HG03575 (cell line): ENCODE measurements around the gene PPT2.

Experiments used
- ATAC-seq: cut with Tn5 transposase; IDR thresholded peaks from one replicate; pipeline ENCODE4 v1.9.1; 2021; ENCODE audit not compliant: unreplicated experiment, insufficient number of reproducible peaks, low FRiP score; ENCODE audit errors: extremely low read depth

PPT2 gene, protein sequence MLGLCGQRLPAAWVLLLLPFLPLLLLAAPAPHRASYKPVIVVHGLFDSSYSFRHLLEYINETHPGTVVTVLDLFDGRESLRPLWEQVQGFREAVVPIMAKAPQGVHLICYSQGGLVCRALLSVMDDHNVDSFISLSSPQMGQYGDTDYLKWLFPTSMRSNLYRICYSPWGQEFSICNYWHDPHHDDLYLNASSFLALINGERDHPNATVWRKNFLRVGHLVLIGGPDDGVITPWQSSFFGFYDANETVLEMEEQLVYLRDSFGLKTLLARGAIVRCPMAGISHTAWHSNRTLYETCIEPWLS

GRCh38 chr6:32153564-32154513, at the start of gene PPT2:
TSS of gene PPT2 (plus strand) at chr6:32154141. CDS start at chr6:32154595, 454 bp downstream.
- ATAC-seq, result no peak

- no peak for ATAC-seq
These were observed 48.5 kb upstream of the PPT2 start for GRCh38 chr6:32105433-32105832.

DNA sequence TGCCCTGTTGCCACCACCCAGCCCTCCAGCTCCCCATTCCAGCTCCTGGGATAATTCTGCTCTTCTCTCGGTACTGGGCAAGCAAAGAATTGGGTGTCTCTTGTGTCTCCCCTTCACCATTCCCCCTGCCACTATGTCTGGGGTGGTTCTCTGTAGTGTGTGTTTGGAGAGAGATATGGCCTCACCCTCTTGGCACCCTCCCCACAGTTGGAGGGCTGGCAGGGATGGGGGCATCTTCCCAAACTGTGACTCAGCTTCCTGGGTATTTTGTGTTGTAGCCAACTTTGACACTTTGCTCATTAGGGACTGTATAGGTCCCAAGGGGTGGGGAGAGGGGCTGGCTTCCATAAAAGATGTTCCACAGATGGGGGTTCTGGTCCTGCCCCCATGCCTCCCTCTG, 46.5 kb upstream of the PPT2 start:
- no peak for ATAC-seq

GRCh38 chr6:32108094-32108627, 45.8 kb upstream of the PPT2 start:
- no peak for ATAC-seq

DNA sequence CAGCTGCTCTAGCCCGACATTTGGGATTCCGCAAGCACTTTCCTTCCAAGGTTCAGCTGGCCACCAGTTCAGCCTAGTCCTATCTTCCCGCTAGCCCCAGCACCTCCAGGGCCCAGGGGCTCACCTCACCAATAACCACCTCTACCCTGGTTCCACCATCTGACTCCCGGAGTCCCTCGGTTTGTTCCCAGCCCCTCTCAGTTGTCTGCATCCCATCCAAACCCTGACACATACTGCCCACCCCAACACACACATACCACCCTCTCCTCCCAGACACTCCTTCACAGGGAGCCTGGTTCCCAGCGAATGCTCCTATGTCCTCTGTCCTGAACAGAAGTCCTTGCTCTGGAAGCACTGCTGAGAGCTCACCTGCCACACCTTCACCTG, 45.2 kb upstream of the PPT2 start:
- ATAC-seq, result no peak

DNA sequence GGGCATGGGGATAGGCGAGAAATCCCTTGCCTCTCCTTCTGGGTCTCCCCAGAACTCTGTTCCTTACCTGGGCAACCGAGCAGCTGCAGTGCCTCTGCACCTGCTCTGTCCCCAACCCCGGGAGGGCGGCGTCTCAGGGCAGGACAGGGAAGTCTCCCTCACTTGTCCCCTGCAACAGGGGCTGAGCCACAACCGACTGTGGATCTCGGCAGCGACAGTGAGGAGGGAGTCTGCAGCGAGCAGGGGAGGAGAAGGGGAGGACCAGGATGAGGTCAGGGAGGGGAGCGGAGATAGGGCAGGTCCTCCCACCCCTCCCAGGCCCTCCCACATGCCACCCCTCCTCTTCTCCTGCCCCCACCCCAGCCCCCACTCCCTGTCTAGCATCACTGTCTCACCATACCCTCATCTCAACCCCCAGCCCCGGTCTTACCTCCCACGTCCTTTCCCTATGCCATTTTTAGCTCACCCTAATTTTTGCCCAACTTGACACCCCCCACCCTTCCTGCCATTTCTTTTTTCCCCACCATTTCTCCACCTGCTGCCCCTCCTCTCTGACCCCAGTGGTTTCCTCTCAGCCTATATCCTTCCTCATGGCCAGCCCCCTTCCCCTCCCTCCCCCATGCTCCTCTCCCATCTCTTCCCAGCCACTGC, 44.7 kb upstream of the PPT2 start, which contains the start of gene TNXB:
TNXB (minus strand) TSS at position 225 of the 651 bp plus-strand sequence. CDS start 11,140 bp downstream, outside the sequence.
- ATAC-seq, result no peak

GRCh38 chr6:32109765-32110160, 44.2 kb upstream of the PPT2 start:
- ATAC-seq, result no peak

- ATAC-seq, result no peak
These were observed 43.3 kb upstream of the PPT2 start for GRCh38 chr6:32110632-32111031.

DNA sequence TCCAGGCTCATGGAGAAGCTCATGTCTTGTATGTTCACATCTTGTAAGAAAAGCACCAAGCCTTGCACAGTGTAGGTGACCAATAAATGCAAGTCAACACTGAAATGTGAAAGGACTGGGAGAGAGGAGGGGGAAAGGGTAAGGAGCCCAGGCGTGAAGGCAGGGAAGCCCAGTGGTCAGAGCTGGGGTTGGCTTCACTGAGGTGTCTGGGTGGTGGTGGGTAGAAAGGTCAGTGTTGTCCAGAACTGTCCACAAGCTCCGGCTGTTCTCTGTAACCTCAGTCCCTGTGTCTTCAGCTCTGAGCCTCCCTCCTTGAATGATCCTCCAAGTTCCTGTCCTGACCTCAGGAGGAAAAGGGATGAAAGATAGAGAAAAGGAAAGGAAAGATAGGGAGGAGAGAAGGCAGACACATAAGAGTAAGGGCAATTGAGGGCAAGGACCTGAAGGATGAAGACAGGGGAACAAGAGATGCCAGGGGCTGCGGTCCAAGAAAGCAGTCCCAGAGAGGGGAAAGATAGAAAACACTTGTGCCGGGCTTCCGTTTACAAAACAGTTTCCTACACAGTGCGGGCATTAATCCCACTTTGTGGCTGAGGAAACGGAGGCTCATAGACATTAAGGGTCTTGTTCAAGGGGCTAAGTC, 42.4 kb upstream of the PPT2 start:
- no peak for ATAC-seq

DNA sequence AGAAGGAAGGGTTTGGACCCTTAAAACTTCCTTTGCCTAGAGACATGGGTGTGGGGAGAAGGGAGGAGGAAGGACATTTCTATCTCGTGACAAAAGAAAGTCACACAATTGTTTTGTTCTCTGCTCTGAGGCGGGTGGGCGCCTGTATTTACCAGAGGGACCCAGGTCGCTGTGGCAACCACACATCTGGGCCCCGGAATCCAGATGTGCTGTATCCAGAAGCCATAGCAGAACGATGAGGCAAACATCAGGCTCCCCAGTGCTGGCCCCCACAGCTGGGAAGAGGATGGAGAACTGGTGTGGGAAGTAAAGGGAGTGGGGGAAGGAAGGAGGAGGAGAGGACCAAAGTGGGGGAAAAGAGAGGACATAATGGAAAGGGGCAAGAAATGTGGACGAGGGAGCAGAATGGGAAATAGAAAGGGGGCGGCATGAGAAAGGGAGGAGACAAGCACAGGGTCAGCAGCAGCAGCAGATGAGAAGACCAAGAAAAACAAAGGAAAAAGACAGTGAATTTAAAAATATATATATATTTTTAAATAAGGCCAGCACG, 41.4 kb upstream of the PPT2 start:
- ATAC-seq, result no peak

DNA sequence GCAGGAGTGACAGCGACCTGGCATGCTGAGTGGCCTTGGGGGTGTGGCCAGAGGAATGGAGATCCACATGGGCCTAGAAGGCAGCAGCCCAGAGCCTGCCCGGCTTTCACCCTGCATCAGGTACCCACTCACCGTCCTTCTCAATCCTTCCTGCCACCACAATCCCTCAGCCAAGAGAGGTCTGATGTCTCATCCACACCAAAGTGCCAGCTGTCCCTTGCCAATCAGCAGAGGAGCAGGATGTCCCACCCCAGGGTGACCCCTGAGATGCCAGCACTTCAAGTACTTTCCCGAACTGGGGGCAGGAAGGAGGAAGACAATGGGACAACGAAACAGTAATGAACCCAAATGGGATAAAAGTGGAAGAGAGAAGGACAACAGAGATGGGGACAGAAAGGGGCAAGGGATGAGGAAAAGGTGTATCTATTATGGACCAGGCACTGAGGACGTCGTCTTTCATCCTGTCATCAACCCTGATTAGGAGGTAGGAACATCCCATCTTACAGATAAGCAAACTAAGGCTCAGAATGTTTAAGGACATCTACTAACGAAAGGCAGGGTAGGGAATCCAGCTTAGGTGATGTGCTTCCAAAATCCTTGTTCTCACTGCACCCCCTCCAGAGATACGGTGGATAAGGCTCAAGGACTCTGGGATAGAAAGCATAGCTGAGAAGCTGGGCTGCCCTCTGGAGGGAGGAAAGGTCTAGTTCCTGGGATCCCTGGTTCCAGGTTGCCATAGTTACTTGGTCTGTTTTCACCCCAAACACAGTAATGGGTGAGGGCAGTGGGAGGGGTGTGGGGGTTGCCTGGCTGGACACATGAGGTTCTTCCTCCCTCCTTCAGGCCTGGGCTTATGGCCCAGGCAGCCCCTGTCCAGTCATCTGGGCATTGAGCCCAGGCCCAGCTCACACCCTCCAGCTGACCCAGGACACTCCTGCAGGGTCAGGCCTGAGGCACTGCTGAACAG, 40.3 kb upstream of the PPT2 start:
- no peak for ATAC-seq

DNA sequence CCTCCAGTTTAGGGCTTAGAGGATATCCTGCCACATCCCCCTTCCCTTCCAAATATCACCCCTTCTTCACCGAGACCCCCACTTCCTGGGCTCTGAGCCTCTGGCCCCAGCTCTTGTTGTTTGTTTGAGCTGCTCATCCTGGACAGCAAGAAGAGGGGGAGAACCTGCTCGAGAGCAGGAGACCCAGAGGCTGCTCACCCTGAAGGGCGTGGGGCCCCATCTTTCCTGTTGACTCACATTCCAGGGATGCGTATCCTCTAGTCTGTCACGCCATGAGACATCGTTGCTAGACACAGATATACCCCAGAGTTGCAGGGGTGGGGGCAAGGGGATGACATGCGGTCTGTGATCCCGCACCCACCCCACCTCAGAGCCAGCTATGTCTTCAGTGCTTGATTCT, 39.1 kb upstream of the PPT2 start:
- no peak for ATAC-seq

GRCh38 chr6:32115623-32116022, 38.3 kb upstream of the PPT2 start:
- ATAC-seq, result no peak

GRCh38 chr6:32116674-32117073, 37.3 kb upstream of the PPT2 start:
- no peak for ATAC-seq

GRCh38 chr6:32117461-32117860, 36.5 kb upstream of the PPT2 start:
- no peak for ATAC-seq

DNA sequence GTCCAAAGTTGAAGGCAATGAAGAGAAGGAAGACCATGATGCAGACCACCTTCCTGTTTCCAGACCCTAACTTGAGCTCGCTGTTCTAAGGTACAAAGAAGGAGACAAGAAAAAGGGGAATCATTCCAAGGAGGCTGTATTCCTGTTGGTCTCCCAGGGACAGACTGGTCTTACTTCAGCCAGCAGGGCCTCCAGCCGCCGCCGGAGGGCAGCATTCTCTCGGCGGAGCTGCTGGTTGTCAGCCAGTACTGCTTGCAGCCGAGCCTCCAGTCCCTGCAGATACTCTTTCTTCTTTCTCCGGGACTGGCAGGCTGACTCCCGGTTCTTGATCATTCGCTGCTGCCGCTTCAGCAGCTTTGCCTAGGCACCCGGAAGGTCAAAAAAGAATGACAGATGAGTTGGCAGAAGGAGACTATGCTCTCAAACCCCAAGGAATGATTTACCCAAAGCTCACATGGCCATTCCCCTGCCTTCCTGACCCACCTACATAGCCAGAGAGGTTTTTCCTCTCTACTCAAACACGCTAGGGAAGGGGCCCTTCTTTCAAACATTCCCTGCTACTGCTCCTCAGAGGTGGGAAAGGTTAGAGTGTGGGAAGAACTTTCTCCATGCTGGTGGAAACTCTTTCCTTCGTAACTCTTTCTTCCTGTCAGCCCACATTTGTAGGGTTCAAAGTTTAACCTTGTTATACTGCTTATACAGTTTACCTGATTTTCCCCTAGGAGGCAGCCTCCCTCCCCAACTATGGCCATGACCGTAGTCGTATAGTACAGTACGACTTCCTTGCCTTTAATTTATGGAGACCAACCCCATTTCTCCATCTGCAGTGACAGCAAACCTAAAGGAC, 34.9 kb upstream of the PPT2 start:
- no peak for ATAC-seq

DNA sequence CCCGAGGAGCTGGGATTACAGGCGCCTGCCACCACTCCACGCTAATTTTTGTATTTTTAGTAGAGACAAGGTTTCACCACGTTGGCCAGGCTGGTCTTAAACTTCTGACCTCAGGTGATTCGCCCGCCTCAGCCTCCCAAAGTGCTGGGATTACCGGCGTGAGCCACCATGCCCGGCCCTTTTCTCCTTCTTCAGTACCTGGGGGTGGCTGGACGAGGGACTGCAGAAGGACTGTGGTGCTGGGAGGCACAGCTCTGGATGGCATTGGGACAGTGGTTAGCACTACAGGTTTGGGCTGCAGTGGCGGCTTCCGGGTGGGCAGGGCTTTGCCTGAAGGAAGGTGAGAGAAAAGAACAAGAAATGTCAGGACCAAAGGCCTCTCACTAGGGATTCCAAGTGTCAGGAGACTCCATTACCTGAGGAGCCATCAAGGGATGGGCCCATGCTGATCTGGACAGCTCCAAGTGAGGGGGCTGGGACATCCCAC, 33.3 kb upstream of the PPT2 start:
- no peak for ATAC-seq
